Measurements from ENCODE around the gene GNAI3.
A peak's percentile ranks its signal among the peaks of the same experiment; 100 is the strongest.

Gene GNAI3

GRCh38 chr1:109527098-109527811, 21.2 kb upstream of the GNAI3 start:
- no peak for DNase-seq

GRCh38 chr1:109527846-109528695, 20.3 kb upstream of the GNAI3 start:
- no peak for DNase-seq

DNA sequence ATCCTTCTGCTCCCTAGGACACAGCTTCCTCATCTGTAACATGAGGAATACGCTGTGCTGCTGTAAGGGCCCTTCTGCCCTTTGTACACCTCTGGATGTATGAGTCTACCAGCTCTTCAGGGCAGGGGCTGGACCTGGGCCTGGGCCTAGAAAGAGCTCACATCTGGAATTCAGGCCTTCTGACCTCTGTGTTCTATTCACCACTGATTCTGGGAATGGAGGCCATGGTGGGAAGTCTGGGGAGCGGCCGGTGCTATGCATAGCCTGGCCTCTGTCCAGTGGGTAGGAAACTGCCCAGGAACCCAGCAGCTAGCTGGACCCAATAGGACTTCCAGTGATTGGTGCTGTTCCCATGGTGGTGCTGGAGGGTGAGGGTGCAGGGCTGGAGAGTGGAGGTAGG, 19.7 kb upstream of the GNAI3 start:
- DNase-seq, result no peak

- peak in 1 of 3 experiments; percentile 49 for DNase-seq
Measured at GRCh38 chr1:109529881-109530456, 18.4 kb upstream of the GNAI3 start.

DNA sequence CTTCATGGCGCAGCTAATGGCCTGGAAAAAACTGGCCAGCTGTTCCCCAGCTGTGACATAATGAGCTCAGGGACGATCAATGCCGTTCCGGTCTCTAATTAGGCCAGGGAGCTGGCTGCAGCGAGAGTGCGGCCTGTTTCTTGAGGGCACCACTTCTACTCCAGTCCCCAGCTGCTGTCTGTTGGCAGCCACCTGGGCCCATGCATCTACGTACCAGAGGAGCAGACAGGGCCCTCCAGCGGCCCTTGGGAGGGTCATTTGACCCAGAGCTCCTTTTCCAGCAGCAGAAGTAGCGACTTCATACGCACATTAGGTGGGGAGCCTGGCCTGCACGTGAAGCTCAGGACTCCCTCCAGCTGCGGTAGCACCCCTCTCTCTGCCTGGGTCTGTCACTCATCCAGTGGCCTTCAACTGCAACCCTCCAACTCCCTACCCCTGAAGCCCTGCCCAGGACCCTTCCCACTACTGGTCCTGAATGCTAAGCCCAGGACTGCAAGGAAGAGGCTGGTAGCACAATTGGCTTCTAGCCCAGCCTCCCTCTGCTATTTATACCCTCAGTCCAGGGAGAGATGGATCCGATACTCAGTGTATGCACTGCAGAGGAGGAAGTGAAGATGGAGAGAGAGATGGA, 17.8 kb upstream of the GNAI3 start:
- DNase-seq, result peak; percentile 44 to 65 (median 51)

- no peak for DNase-seq
Measured at GRCh38 chr1:109531380-109531779, 17.0 kb upstream of the GNAI3 start.

GRCh38 chr1:109531826-109532364, 16.5 kb upstream of the GNAI3 start:
- no peak for DNase-seq

DNA sequence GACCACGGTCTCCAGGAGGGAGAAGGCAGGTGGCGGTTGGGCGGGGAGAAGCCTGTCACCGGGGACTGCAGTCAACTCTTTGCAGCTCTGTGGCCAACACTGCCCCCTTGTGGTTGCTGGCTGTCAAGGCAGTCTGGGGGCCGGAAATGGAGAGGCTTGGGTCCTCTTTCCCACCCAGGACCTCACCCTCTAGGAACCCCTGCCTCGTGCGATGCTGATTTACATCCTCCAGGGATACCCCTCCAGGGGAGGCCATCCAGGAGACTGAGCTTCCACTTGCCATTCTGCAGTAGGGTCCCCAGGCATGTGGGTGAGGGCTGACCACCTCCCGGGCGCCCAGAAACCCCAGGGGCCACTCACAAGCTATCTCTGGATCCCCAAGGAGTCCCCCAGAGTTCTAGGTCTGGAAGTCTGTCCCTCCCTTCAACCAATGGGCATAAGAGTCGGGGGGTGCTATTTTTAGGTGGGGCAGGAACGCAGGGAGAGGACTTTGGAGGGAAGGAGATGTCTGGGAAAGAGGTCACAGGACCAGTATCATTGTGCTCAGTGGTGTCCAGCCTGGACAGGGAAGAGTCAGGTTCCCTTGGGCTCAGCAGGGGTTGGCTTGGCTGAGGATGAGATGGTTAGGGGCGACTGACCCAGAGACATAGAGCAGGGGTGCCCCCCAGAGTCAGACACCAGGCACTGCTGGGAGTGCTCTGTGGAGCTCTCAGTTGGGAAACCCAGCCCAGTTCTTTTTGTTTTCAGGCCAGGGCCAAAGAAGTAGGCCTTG, 15.9 kb upstream of the GNAI3 start:
- peak; percentile 66 to 85 (median 79) for DNase-seq

DNA sequence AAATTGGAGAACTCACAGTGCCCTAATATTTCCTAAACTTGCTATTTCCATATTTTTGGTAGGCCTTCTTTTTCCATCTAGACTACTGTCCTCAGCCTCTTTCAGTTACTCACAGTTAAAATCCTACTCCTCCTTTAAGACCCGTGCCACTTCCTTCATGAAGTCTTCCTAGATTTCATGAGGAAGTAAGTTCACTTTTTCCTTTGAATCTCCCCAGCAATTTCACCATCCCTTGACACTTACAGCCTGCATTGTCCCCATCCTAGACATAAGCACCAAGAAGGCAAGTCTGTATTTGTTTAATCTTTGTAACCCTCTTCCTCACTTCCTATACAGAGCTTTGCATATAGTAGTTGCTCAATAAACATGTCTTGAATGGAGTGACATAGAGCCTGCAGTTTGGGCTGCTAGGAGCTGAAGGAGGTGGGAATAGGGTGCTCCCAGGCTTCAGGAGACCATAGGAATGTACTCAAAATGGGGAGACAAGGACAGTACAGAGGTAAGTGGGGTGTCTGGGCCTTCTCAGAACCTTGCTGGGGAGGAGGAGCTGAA, 14.0 kb upstream of the GNAI3 start:
- no peak for DNase-seq

- no peak for DNase-seq
Measured at GRCh38 chr1:109535481-109535880, 12.9 kb upstream of the GNAI3 start.

GRCh38 chr1:109535971-109536491, 12.4 kb upstream of the GNAI3 start:
- DNase-seq, result peak in 2 of 3 experiments; percentile 50 to 59

- DNase-seq, result no peak
Measured at GRCh38 chr1:109537450-109538178, 10.8 kb upstream of the GNAI3 start.

DNA sequence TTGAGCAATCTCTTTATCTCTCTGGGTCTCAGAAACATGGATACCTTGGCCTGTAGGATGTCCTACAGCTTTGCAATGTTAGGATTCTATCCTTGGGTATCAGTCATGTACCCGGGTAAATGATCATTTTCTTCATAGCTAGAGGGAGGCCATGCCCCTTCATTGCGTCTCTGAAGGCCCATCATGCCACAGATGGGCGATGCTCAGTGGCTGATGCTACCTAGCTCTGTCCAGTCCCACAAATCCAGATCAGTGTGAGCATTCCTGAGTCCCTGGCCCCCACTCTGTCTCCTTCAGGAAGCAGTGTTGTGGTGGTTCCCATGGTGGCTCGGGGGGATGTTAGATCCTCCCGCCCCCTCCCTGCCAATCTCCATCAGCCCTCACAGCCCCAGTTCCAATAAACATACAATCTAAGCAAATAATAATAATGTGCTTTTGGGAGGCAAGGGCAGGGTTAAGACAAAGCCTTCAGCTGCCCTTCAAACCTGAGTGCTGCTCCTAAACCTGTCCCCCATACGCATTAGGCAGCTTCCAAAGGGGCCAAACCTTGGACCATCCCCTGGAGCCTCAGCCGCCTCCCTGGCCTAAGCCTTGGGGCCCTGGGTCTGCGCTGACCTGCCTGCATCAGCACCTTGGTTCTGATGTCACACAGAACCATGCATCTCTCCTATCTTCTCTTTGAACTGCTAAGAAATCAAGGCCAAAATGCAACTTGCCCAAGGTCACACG, 9.4 kb upstream of the GNAI3 start:
- DNase-seq, result no peak

DNA sequence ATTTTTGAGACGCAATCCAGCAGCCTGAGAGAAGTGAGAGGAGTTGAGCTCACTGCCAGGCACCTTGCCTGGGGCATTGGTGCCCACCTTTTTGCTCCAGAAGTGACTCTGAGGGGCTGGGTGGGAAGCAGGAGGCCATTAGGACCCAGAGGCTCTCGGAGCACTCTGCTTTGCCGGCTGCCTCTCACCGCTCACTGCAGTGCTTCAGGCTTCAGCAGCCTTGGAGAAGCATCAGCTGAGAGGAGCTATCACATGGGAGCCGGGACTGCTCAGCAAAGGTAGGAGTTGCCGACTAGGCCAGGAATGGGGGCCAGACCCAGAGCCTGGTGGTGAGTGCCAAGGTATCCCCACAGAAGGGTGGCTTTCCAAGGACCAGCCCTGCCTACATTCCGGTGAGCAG, 8.7 kb upstream of the GNAI3 start, which contains the start of gene GPR61:
TSS of gene GPR61 (plus strand) at position 197 of the 400 bp plus-strand sequence. CDS start 3,151 bp downstream, outside the sequence.
- DNase-seq, result no peak

DNA sequence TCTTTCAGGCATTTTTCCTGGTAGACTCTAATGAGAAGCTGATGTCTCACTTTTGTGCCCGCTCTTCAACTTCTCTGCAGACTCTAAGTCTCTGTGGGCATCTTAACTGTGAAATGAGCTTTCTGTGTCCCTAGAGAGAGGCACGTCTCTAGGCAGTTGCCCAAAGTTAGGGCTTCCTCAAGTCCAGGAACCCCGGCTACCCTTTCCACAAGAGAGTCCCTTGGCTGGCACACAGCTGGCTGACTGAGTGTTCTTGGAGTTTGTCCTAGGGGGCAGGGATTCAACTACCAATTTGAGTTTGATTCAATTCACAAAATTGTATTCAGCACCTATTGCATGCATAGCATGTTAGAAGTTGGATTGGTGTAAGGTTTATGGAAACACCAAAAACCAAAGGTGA, 7.3 kb upstream of the GNAI3 start:
- no peak for DNase-seq

DNA sequence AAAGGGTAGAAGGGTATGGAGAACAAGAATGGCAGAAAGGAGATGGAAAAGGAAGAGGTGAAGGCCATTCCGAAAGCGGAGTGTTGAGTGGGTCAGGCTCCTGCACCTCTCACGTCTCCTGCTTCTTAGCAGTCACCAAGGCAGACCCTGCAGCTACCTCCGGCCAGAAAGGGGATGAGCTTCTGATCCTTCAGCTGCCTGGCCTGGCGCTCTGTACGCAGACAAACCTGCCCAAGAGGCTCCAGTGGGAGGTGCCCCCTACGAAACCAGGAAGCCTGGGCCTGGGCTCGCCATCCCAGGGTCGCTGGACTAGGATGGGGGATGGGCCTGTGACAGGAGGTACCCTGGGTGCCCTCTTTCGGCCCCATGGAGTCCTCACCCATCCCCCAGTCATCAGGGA, 5.8 kb upstream of the GNAI3 start:
- DNase-seq, result no peak

- no peak for DNase-seq
Measured at GRCh38 chr1:109543283-109543987, 5.0 kb upstream of the GNAI3 start.

GRCh38 chr1:109543988-109544735, 4.3 kb upstream of the GNAI3 start:
- no peak for DNase-seq
